ENCODE results near the gene ALCAM.

Gene ALCAM

GRCh38 chr3:105355408-105356061, 11.2 kb upstream of the ALCAM start:
- in situ Hi-C loops (cut with MboI; ENCODE audit: low sequenced_read_pairs): no loop called here

- in situ Hi-C loops (cut with MboI; ENCODE audit: low sequenced_read_pairs): no loop called here
Observed at GRCh38 chr3:105356396-105356795, 10.3 kb upstream of the ALCAM start.

- in situ Hi-C loops (cut with MboI; ENCODE audit: low sequenced_read_pairs): no loop called here
Observed at GRCh38 chr3:105356988-105357387, 9.7 kb upstream of the ALCAM start.

GRCh38 chr3:105359098-105359762, 7.5 kb upstream of the ALCAM start:
- in situ Hi-C loops (cut with MboI; ENCODE audit: low sequenced_read_pairs): no loop called here

GRCh38 chr3:105360003-105360402, 6.7 kb upstream of the ALCAM start:
- in situ Hi-C loops (cut with MboI; ENCODE audit: low sequenced_read_pairs): no loop called here

- in situ Hi-C loops (cut with MboI; ENCODE audit: low sequenced_read_pairs): no loop called here
Observed at GRCh38 chr3:105362021-105362665, 4.6 kb upstream of the ALCAM start.

- in situ Hi-C loops (cut with MboI; ENCODE audit: low sequenced_read_pairs): no loop called here
Observed at GRCh38 chr3:105364128-105364527, 2.6 kb upstream of the ALCAM start.

- in situ Hi-C loops (cut with MboI; ENCODE audit: low sequenced_read_pairs): no loop called here
Observed at GRCh38 chr3:105365081-105365390, 1.7 kb upstream of the ALCAM start.

GRCh38 chr3:105365391-105366325, 1.1 kb upstream of the ALCAM start:
- in situ Hi-C loops (cut with MboI; ENCODE audit: low sequenced_read_pairs): no loop called here

- in situ Hi-C loops (cut with MboI; ENCODE audit: low sequenced_read_pairs): no loop called here
Observed at GRCh38 chr3:105367063-105367405, 325 bp downstream of the ALCAM start.

GRCh38 chr3:105367406-105368213, 901 bp downstream of the ALCAM start:
- in situ Hi-C loops (cut with MboI; ENCODE audit: low sequenced_read_pairs): no loop called here

GRCh38 chr3:105368566-105369499, 2.1 kb downstream of the ALCAM start:
- in situ Hi-C loops (cut with MboI; ENCODE audit: low sequenced_read_pairs): no loop called here

GRCh38 chr3:105369500-105370371, 3.0 kb downstream of the ALCAM start:
- in situ Hi-C loops (cut with MboI; ENCODE audit: low sequenced_read_pairs): no loop called here

GRCh38 chr3:105373383-105373782, 6.7 kb downstream of the ALCAM start:
- in situ Hi-C loops (cut with MboI; ENCODE audit: low sequenced_read_pairs): no loop called here

GRCh38 chr3:105375750-105376511, 9.2 kb downstream of the ALCAM start:
- in situ Hi-C loops (cut with MboI; ENCODE audit: low sequenced_read_pairs): no loop called here

- in situ Hi-C loops (cut with MboI; ENCODE audit: low sequenced_read_pairs): no loop called here
Observed at GRCh38 chr3:105377716-105378115, 11.0 kb downstream of the ALCAM start.

- in situ Hi-C loops (cut with MboI; ENCODE audit: low sequenced_read_pairs): no loop called here
Observed at GRCh38 chr3:105385179-105385578, 18.5 kb downstream of the ALCAM start.

Measured in hTERT RPE-1 (cell line).